Ishikawa (cell line): ENCODE data around the gene CRYBB2.

ENCODE experiments used
- CEBPB ChIP-seq: IDR thresholded peaks from 2 replicates; pipeline ENCODE4 v1.6.1; 2012
- CREB1 ChIP-seq: IDR thresholded peaks from 2 replicates; pipeline ENCODE4 v1.6.1; 2012; ENCODE audit warnings: low read depth
- EGR1 ChIP-seq: IDR thresholded peaks from 2 replicates; pipeline ENCODE4 v1.6.1; 2012
- EP300 ChIP-seq: IDR thresholded peaks from 2 replicates; pipeline ENCODE4 v1.6.1; 2012; ENCODE audit warnings: borderline replicate concordance
- FOXM1 ChIP-seq: IDR thresholded peaks from 2 replicates; pipeline ENCODE4 v1.6.1; 2012; ENCODE audit warnings: low read depth, borderline replicate concordance
- NFIC ChIP-seq: IDR thresholded peaks from 2 replicates; pipeline ENCODE4 v1.6.1; 2012
- RAD21 ChIP-seq: IDR thresholded peaks from 2 replicates; pipeline ENCODE4 v1.6.1; 2012; ENCODE audit warnings: low read depth
- REST ChIP-seq: IDR thresholded peaks from 2 replicates; pipeline ENCODE4 v1.6.1; 2012; ENCODE audit warnings: low read depth, mild to moderate bottlenecking
- TAF1 ChIP-seq: IDR thresholded peaks from 2 replicates; pipeline ENCODE4 v1.6.1; 2012; ENCODE audit warnings: low read depth, mild to moderate bottlenecking
- TCF12 ChIP-seq: IDR thresholded peaks from 2 replicates; pipeline ENCODE4 v1.6.1; 2012; ENCODE audit warnings: low read depth
- TEAD4 ChIP-seq: IDR thresholded peaks from 2 replicates; pipeline ENCODE4 v1.6.1; 2012
- YY1 ChIP-seq: IDR thresholded peaks from 2 replicates; pipeline ENCODE4 v1.6.1; 2012; ENCODE audit warnings: low read depth
- ZBTB7A ChIP-seq: IDR thresholded peaks from 2 replicates; pipeline ENCODE4 v1.6.1; 2012; ENCODE audit warnings: low read depth
- TF ChIP-seq, protein P1 (sequence below): IDR thresholded peaks from 2 replicates; pipeline ENCODE4 v1.6.1; 2012
- TF ChIP-seq, protein P2 (sequence below): IDR thresholded peaks from 2 replicates; pipeline ENCODE4 v1.6.1; 2012

Gene CRYBB2, protein sequence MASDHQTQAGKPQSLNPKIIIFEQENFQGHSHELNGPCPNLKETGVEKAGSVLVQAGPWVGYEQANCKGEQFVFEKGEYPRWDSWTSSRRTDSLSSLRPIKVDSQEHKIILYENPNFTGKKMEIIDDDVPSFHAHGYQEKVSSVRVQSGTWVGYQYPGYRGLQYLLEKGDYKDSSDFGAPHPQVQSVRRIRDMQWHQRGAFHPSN

DNA sequence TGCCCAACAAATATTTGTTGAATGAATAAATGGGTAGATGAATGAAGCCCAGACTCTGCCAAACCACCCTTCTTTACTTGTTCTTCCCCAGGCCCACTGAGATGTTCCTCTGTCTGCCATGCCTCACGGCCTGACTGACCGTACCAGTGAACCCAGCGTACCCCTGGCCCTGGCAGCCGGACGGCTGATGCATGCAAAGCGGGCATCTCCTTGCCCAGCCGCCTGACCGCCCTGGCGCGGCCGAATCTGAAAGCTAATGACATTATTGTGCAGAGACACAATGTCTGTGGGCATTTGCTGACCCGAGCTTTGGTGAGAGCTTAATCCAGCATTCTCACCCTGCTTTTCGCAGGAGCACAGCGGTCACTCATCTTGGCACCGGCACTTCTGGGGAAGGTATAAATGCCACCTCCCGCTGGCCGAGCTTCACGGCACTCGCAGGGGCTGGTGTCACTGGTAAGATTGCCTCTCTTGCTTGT is at the start of gene CRYBB2:
Gene CRYBB2, plus strand, starts transcription at position 429 of the 479 bp plus-strand sequence. CDS start 1,791 bp downstream, outside the sequence.
- TF ChIP-seq TAF1 (no peak), YY1 (no peak), NFIC (no peak), CEBPB (no peak), EGR1 (no peak), ZBTB7A (no peak), REST (no peak), RAD21 (no peak), TCF12 (no peak), TEAD4 (no peak), CREB1 (no peak)

DNA sequence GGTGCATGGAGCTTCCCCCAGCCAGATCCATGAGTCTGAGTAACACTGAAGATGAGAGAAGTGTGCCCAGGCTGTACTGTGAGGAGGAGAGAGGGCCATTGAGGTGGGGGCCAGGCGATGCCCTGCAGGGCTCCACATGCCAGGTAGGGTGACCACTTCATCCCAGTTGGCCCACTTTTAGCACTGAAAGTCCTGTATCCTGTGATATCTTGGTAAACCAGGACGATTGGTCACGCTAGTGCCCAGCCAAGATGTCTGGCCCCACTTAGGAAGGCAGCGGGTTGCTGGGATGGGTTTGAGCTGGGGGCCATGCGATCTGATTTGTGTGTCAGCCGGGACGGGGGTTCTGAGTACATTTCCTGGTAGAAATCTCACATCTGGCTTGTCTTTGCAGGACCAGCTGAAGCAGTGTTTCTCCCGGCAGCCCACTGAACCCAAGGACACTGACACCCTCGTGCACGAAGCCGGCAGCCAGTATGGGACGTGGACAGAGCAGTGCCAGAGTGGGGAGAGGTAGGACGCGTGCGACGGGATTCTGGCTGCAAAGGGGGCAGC is 48.9 kb upstream of the CRYBB2 start:
- no peak for TF ChIP-seq FOXM1
- TF ChIP-seq YY1: no peak
- no peak for TF ChIP-seq ZBTB7A
- no peak for TF ChIP-seq TAF1
- TF ChIP-seq, protein P1, sequence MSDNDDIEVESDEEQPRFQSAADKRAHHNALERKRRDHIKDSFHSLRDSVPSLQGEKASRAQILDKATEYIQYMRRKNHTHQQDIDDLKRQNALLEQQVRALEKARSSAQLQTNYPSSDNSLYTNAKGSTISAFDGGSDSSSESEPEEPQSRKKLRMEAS: no peak
- TF ChIP-seq, protein P2, sequence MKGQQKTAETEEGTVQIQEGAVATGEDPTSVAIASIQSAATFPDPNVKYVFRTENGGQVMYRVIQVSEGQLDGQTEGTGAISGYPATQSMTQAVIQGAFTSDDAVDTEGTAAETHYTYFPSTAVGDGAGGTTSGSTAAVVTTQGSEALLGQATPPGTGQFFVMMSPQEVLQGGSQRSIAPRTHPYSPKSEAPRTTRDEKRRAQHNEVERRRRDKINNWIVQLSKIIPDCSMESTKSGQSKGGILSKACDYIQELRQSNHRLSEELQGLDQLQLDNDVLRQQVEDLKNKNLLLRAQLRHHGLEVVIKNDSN: no peak
- no peak for TF ChIP-seq EGR1
- no peak for TF ChIP-seq EP300
- TF ChIP-seq CREB1: no peak

GRCh38 chr22:25172153-25172552 is 47.3 kb upstream of the CRYBB2 start:
- TF ChIP-seq CEBPB: no peak
- peak; percentile 79 for TF ChIP-seq RAD21

GRCh38 chr22:25174156-25174887 is 45.1 kb upstream of the CRYBB2 start:
- TF ChIP-seq TCF12 (no peak), RAD21 (no peak), REST (no peak), EGR1 (no peak), EP300 (no peak), TEAD4 (no peak), CREB1 (no peak), CEBPB (no peak), YY1 (no peak), FOXM1 (no peak), TAF1 (no peak), NFIC (no peak), ZBTB7A (no peak)
- TF ChIP-seq, protein P2: no peak
- TF ChIP-seq, protein P1: no peak

- TF ChIP-seq CREB1 (no peak), TCF12 (no peak)
Observed at GRCh38 chr22:25174888-25175411, 44.5 kb upstream of the CRYBB2 start.

DNA sequence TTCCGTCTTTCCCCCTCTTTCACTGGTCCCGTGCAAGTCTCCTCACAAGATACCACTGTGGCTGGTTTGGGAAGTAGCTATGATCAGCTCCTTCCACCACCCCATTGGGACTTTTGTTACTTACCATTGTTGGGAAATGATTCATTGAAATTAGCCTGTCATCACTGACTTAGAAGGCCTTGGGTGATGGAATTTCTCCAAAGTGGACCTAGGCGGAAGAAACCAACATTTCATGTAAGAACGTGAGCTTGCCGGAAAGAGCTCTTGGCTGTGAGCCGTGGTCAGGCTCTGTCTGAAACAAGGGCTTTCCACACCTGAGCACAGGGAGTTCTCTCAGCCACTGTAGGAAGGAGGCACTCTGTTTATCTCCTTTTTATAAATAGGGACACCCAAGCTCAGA is 43.3 kb upstream of the CRYBB2 start:
- TF ChIP-seq REST (no peak), CREB1 (no peak), CEBPB (no peak), ZBTB7A (no peak), EP300 (no peak), TAF1 (no peak), FOXM1 (no peak), YY1 (no peak), EGR1 (no peak)
- TF ChIP-seq, protein P2: no peak
